ENCODE data around the gene ITGA8. TPM values are rescaled to one million over a fixed set of nuclear protein-coding genes. Genes with fewer than 3 reads are reported as not detected.
A peak's percentile ranks its signal among the peaks of the same experiment; 100 is the strongest.

The ITGA8 gene
- total RNA-seq, 3 donors from 2014 or later, result 2.2 to 3.4 (median 2.5) TPM

GRCh38 chr10:15595260-15595659 lies 124.5 kb downstream of the ITGA8 start:
- no peak for TF ChIP-seq CTCF (IDR thresholded peaks at IDR 0.05)
- Histone ChIP-seq H3K9me3 (no peaks in the 10 kb centered on the region), H3K4me1 (ENCODE audit: low read depth) (no peaks in the 10 kb centered on the region), H3K4me3 (no peak overlapping the region), H3K36me3 (ENCODE audit: low read depth) (no peaks in the 10 kb centered on the region)
- peak; percentile 26 for ATAC-seq
- intact Hi-C loops (cut with DNase I, micrococcal nuclease), result no loop called here
- DNase-seq, result no peak

GRCh38 chr10:15591937-15592336 lies 127.8 kb downstream of the ITGA8 start:
- H3K4me3 ChIP-seq, result no peak overlapping the region
- ATAC-seq (no peak), DNase-seq (no peak)
- no peaks in the 10 kb centered on the region for H3K36me3 ChIP-seq (ENCODE audit: low read depth)
- H3K4me1 ChIP-seq (ENCODE audit: low read depth), result no peaks in the 10 kb centered on the region
- H3K9me3 ChIP-seq, result no peaks in the 10 kb centered on the region
- no peak for TF ChIP-seq CTCF (IDR thresholded peaks at IDR 0.05)
- intact Hi-C loops (cut with DNase I, micrococcal nuclease), result no loop called here

- no peak for TF ChIP-seq CTCF (IDR thresholded peaks at IDR 0.05)
- H3K4me3 ChIP-seq, result no peak overlapping the region
- H3K9me3 ChIP-seq, result no peaks in the 10 kb centered on the region
- DNase-seq (no peak), ATAC-seq (no peak)
- intact Hi-C loops (cut with DNase I, micrococcal nuclease), result no loop called here
- no peaks in the 10 kb centered on the region for H3K36me3 ChIP-seq (ENCODE audit: low read depth)
- no peaks in the 10 kb centered on the region for H3K4me1 ChIP-seq (ENCODE audit: low read depth)
Observed at GRCh38 chr10:15591431-15591830, 128.3 kb downstream of the ITGA8 start.

- no peaks in the 10 kb centered on the region for H3K9me3 ChIP-seq
- no peak for TF ChIP-seq CTCF (IDR thresholded peaks at IDR 0.05)
- ATAC-seq, result no peak
- DNase-seq, result no peak
- H3K36me3 ChIP-seq (ENCODE audit: low read depth), result no peaks in the 10 kb centered on the region
- no peaks in the 10 kb centered on the region for H3K4me1 ChIP-seq (ENCODE audit: low read depth)
- intact Hi-C loops (cut with DNase I, micrococcal nuclease), result no loop called here
- H3K4me3 ChIP-seq, result no peak overlapping the region
Observed at GRCh38 chr10:15588635-15589508, 130.8 kb downstream of the ITGA8 start.

GRCh38 chr10:15588151-15588550 lies 131.6 kb downstream of the ITGA8 start:
- intact Hi-C loops (cut with DNase I, micrococcal nuclease), result no loop called here
- no peak for DNase-seq

More at GRCh38 chr10:15588151-15588550, 131.6 kb downstream of the ITGA8 start:
- Histone ChIP-seq H3K9me3 (no peaks in the 10 kb centered on the region), H3K36me3 (ENCODE audit: low read depth) (no peaks in the 10 kb centered on the region), H3K4me1 (ENCODE audit: low read depth) (no peaks in the 10 kb centered on the region), H3K4me3 (no peak overlapping the region)
- TF ChIP-seq CTCF (IDR thresholded peaks at IDR 0.05), result no peak
- ATAC-seq, result no peak

Measured in mucosa of descending colon (tissue), 3 donors.